ENCODE results near the gene GREB1L. TPM values are rescaled to one million over a fixed set of nuclear protein-coding genes. Genes with fewer than 3 reads are reported as not detected.
A peak's percentile ranks its signal among the peaks of the same experiment; 100 is the strongest.

Gene GREB1L
- polyA plus RNA-seq, 1 donor: 1.8 TPM

- 95% methylated on average over 2 of the region's 3 CpGs for WGBS (ENCODE audit: insufficient coverage, low lambda C conversion rate)
- no peak for DNase-seq
- Histone ChIP-seq H3K9me3 (ENCODE audit: control insufficient read depth, low read depth, low read length) (no peaks in the 10 kb centered on the region), H3K4me3 (ENCODE audit: low read length) (no peak overlapping the region), H3K27ac (ENCODE audit: low read length) (no peak overlapping the region), H3K4me1 (ENCODE audit: control insufficient read depth, insufficient read depth, low read length) (no peaks in the 10 kb centered on the region), H3K36me3 (ENCODE audit: control insufficient read depth, insufficient read depth, low read length) (no peaks in the 10 kb centered on the region), H3K27me3 (ENCODE audit: control insufficient read depth, insufficient read depth, low read length) (no peaks in the 10 kb centered on the region)
These were observed 79.7 kb downstream of the GREB1L start for GRCh38 chr18:21321711-21322110.

GRCh38 chr18:21327101-21327500, 85.1 kb downstream of the GREB1L start:
- 20% methylated on average over 1 of the region's 3 CpGs for WGBS (ENCODE audit: insufficient coverage, low lambda C conversion rate)
- no peak for DNase-seq
- H3K27me3 ChIP-seq (ENCODE audit: control insufficient read depth, insufficient read depth, low read length): no peaks in the 10 kb centered on the region
- no peaks in the 10 kb centered on the region for H3K9me3 ChIP-seq (ENCODE audit: control insufficient read depth, low read depth, low read length)
- H3K4me1 ChIP-seq (ENCODE audit: control insufficient read depth, insufficient read depth, low read length): peaks cover 4% of the 10 kb centered on the region
- no peak overlapping the region for H3K4me3 ChIP-seq (ENCODE audit: low read length)
- no peaks in the 10 kb centered on the region for H3K36me3 ChIP-seq (ENCODE audit: control insufficient read depth, insufficient read depth, low read length)
- no peak overlapping the region for H3K27ac ChIP-seq (ENCODE audit: low read length)

DNA sequence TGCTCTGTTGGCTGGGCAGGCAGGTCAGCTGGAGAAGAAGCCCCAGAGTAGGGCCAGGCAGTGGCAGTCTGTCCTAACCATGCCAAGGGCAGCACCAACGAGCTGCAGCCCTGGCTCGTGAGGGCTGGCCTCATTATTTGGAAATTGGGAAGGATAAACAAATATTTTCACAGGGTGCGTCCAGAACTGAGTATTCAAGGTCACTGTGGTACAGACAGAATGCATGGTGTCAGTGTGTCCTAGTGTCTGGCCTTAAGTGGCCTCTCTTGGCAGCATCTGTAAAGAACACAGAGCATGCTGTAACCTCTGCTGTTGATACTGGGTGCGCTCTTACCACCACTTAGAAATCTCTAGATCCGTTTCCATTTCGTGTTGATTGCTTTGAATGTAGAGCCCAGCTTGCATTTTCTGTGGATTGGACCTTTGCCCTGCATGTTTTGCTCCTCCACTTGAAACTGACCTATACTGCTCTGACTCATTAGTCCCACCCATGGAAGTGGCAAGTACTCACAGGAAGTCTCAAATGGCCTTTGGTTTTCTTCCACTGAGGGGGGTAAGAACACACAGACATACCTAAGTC, 88.2 kb downstream of the GREB1L start:
- H3K4me1 ChIP-seq (ENCODE audit: control insufficient read depth, insufficient read depth, low read length): peaks cover 4% of the 10 kb centered on the region
- WGBS (ENCODE audit: insufficient coverage, low lambda C conversion rate): no CpG with 5 or more reads among the region's 6 CpGs
- DNase-seq: peak; percentile 61 to 86

GRCh38 chr18:21331065-21331464, 89.0 kb downstream of the GREB1L start:
- 53% methylated on average over 2 of the region's 2 CpGs for WGBS (ENCODE audit: insufficient coverage, low lambda C conversion rate)
- Histone ChIP-seq H3K27ac (ENCODE audit: low read length) (no peak overlapping the region), H3K9me3 (ENCODE audit: control insufficient read depth, low read depth, low read length) (no peaks in the 10 kb centered on the region), H3K4me3 (ENCODE audit: low read length) (no peak overlapping the region), H3K27me3 (ENCODE audit: control insufficient read depth, insufficient read depth, low read length) (no peaks in the 10 kb centered on the region), H3K4me1 (ENCODE audit: control insufficient read depth, insufficient read depth, low read length) (peaks cover 4% of the 10 kb centered on the region), H3K36me3 (ENCODE audit: control insufficient read depth, insufficient read depth, low read length) (no peaks in the 10 kb centered on the region)
- no peak for DNase-seq

More for the DNA sequence above, 88.2 kb downstream of the GREB1L start:
- Histone ChIP-seq H3K9me3 (ENCODE audit: control insufficient read depth, low read depth, low read length) (no peaks in the 10 kb centered on the region), H3K27ac (ENCODE audit: low read length) (peak overlapping the region; percentile 12), H3K27me3 (ENCODE audit: control insufficient read depth, insufficient read depth, low read length) (no peaks in the 10 kb centered on the region), H3K4me3 (ENCODE audit: low read length) (no peak overlapping the region), H3K36me3 (ENCODE audit: control insufficient read depth, insufficient read depth, low read length) (no peaks in the 10 kb centered on the region)

GRCh38 chr18:21335927-21336488, 94.0 kb downstream of the GREB1L start:
- Histone ChIP-seq H3K36me3 (ENCODE audit: control insufficient read depth, insufficient read depth, low read length) (no peaks in the 10 kb centered on the region), H3K9me3 (ENCODE audit: control insufficient read depth, low read depth, low read length) (no peaks in the 10 kb centered on the region), H3K4me1 (ENCODE audit: control insufficient read depth, insufficient read depth, low read length) (no peaks in the 10 kb centered on the region), H3K27ac (ENCODE audit: low read length) (no peak overlapping the region), H3K4me3 (ENCODE audit: low read length) (no peak overlapping the region), H3K27me3 (ENCODE audit: control insufficient read depth, insufficient read depth, low read length) (no peaks in the 10 kb centered on the region)
- WGBS (ENCODE audit: insufficient coverage, low lambda C conversion rate): no CpG with 5 or more reads among the region's 5 CpGs
- no peak for DNase-seq

DNA sequence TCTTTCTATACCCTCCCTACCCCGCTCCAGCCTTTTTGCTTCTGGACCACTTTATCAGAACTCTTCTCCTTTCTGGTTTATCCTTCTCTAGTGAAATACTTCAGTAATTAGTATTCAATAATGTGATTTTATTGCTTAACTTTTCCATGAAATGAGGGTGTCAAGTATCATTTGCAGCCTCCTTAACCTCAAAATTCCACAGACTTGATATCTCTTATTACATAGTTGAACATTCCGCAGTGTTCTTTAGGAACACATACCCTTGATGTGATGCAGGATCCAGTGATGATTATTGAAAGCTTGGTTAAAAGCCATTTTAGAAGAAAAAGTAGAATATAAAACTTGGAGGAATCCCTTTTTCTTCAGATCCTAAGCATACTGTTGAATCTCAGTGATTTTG, 94.8 kb downstream of the GREB1L start:
- DNase-seq: no peak

DNA sequence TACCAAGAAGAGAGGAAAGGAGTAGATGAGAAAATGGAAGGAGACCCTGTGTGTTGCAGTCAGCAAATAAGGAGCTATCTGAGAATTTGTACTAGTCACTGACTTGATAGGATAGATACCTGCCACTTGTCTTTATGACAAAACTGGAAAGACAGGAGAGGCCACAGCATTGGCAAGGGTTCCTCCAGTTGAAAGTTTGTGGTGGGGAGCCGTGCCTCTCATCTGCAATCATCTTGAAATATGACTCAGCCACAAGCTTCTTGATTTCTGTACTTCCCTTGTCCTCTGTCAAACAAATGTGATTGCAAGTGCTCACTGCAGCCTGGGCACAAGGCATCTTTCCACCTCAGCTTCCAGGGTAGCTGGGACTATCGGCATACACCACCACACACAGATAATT, 99.1 kb downstream of the GREB1L start:
- no peak overlapping the region for H3K27ac ChIP-seq (ENCODE audit: low read length)
- no peak for DNase-seq
- no peak overlapping the region for H3K4me3 ChIP-seq (ENCODE audit: low read length)
- no peaks in the 10 kb centered on the region for H3K36me3 ChIP-seq (ENCODE audit: control insufficient read depth, insufficient read depth, low read length)
- no CpG with 5 or more reads among the region's 2 CpGs for WGBS (ENCODE audit: insufficient coverage, low lambda C conversion rate)
- H3K4me1 ChIP-seq (ENCODE audit: control insufficient read depth, insufficient read depth, low read length): no peaks in the 10 kb centered on the region
- H3K9me3 ChIP-seq (ENCODE audit: control insufficient read depth, low read depth, low read length): no peaks in the 10 kb centered on the region
- no peaks in the 10 kb centered on the region for H3K27me3 ChIP-seq (ENCODE audit: control insufficient read depth, insufficient read depth, low read length)

More for the DNA sequence above, 94.8 kb downstream of the GREB1L start:
- H3K4me1 ChIP-seq (ENCODE audit: control insufficient read depth, insufficient read depth, low read length): no peaks in the 10 kb centered on the region
- H3K4me3 ChIP-seq (ENCODE audit: low read length): no peak overlapping the region
- no peaks in the 10 kb centered on the region for H3K9me3 ChIP-seq (ENCODE audit: control insufficient read depth, low read depth, low read length)
- whole genome bisulfite sequencing (ENCODE audit: insufficient coverage, low lambda C conversion rate): 100% methylated on average over 1 of the region's 2 CpGs
- no peaks in the 10 kb centered on the region for H3K36me3 ChIP-seq (ENCODE audit: control insufficient read depth, insufficient read depth, low read length)
- no peak overlapping the region for H3K27ac ChIP-seq (ENCODE audit: low read length)
- no peaks in the 10 kb centered on the region for H3K27me3 ChIP-seq (ENCODE audit: control insufficient read depth, insufficient read depth, low read length)

DNA sequence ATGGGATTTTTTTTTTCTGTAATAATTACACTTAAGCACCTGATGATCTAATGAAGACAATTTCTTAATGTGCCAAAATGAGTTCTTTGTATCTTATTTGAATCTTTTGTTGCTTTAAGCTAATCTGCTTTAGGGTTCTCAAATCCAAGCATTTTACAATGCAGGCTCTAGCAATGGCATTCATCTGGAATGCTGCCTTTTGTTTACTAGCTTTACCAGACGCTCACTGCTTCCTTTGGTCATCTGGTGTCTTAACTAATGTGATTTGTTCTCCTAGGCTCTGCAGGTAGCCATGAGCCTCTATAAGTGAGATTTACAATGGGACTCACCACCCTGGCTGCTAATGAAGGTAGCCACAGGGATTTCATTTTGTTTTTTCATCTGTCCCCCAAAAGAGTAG, 100.3 kb downstream of the GREB1L start:
- no peak overlapping the region for H3K27ac ChIP-seq (ENCODE audit: low read length)
- no peaks in the 10 kb centered on the region for H3K36me3 ChIP-seq (ENCODE audit: control insufficient read depth, insufficient read depth, low read length)
- DNase-seq: no peak
- WGBS (ENCODE audit: insufficient coverage, low lambda C conversion rate): no CpG with 5 or more reads among the region's 1 CpG
- no peaks in the 10 kb centered on the region for H3K9me3 ChIP-seq (ENCODE audit: control insufficient read depth, low read depth, low read length)
- no peak overlapping the region for H3K4me3 ChIP-seq (ENCODE audit: low read length)
- H3K27me3 ChIP-seq (ENCODE audit: control insufficient read depth, insufficient read depth, low read length): no peaks in the 10 kb centered on the region
- no peaks in the 10 kb centered on the region for H3K4me1 ChIP-seq (ENCODE audit: control insufficient read depth, insufficient read depth, low read length)

- H3K27ac ChIP-seq (ENCODE audit: low read length): no peak overlapping the region
- no peaks in the 10 kb centered on the region for H3K9me3 ChIP-seq (ENCODE audit: control insufficient read depth, low read depth, low read length)
- no peak for DNase-seq
- H3K36me3 ChIP-seq (ENCODE audit: control insufficient read depth, insufficient read depth, low read length): no peaks in the 10 kb centered on the region
- no CpG with 5 or more reads among the region's 1 CpG for WGBS (ENCODE audit: insufficient coverage, low lambda C conversion rate)
- H3K27me3 ChIP-seq (ENCODE audit: control insufficient read depth, insufficient read depth, low read length): no peaks in the 10 kb centered on the region
- no peak overlapping the region for H3K4me3 ChIP-seq (ENCODE audit: low read length)
- no peaks in the 10 kb centered on the region for H3K4me1 ChIP-seq (ENCODE audit: control insufficient read depth, insufficient read depth, low read length)
These were observed 102.8 kb downstream of the GREB1L start for GRCh38 chr18:21344860-21345259.

GRCh38 chr18:21345840-21346239, 103.8 kb downstream of the GREB1L start:
- Histone ChIP-seq H3K4me3 (ENCODE audit: low read length) (no peak overlapping the region), H3K27me3 (ENCODE audit: control insufficient read depth, insufficient read depth, low read length) (no peaks in the 10 kb centered on the region), H3K27ac (ENCODE audit: low read length) (no peak overlapping the region), H3K4me1 (ENCODE audit: control insufficient read depth, insufficient read depth, low read length) (no peaks in the 10 kb centered on the region), H3K36me3 (ENCODE audit: control insufficient read depth, insufficient read depth, low read length) (no peaks in the 10 kb centered on the region), H3K9me3 (ENCODE audit: control insufficient read depth, low read depth, low read length) (no peaks in the 10 kb centered on the region)
- no peak for DNase-seq
- 73% methylated on average over 3 of the region's 7 CpGs for WGBS (ENCODE audit: insufficient coverage, low lambda C conversion rate)

DNA sequence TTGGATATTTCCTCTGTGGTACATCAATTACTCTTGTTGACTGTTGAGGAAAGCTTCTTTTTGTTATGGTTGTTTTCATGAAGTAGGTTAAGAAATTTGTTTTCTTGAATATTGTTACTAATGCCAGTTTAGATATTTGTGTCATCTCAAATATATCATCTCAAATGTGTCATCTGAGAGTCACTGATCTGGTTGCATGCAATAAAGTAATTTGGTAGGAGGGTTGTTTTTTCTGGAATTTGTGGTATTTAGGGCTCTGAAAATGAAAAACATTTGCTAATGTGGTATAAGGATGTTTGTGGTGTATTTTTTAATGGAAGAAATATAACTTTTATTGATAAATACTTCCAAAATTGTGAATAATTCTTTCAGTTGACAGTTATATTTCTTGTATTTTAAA, 117.7 kb downstream of the GREB1L start:
- H3K27me3 ChIP-seq (ENCODE audit: control insufficient read depth, insufficient read depth, low read length): no peaks in the 10 kb centered on the region
- H3K9me3 ChIP-seq (ENCODE audit: control insufficient read depth, low read depth, low read length): no peaks in the 10 kb centered on the region
- no peak for DNase-seq
- no peak overlapping the region for H3K4me3 ChIP-seq (ENCODE audit: low read length)
- no peak overlapping the region for H3K27ac ChIP-seq (ENCODE audit: low read length)
- no peaks in the 10 kb centered on the region for H3K36me3 ChIP-seq (ENCODE audit: control insufficient read depth, insufficient read depth, low read length)
- no peaks in the 10 kb centered on the region for H3K4me1 ChIP-seq (ENCODE audit: control insufficient read depth, insufficient read depth, low read length)

All from large intestine (tissue), 3 donors.